Spleen (tissue), 11 donors: Measurements from ENCODE around the gene ADGRG1. TPM values are rescaled to one million over a fixed set of nuclear protein-coding genes. Genes with fewer than 3 reads are reported as not detected.
A peak's percentile ranks its signal among the peaks of the same experiment; 100 is the strongest.

Source experiments
- DNase-seq: peaks from one replicate; pipeline ENCODE4 v3.0.0-alpha.2; 2020
- H3K27ac ChIP-seq, 8 donors: fragments of 200-600 bp; sonication (generic) in 7 of 8; 1 replicate in 4 of 8; 2 replicates in 4 of 8; pipeline versions ENCODE4 v1.5.0 to v1.8.0; 2016 to 2021; ENCODE audit warnings: inconsistent platforms in 4 of 8, mild to moderate bottlenecking in 4 of 8, moderate library complexity in 1 of 8
- H3K27me3 ChIP-seq, 7 donors: fragments of 200-600 bp; sonication (generic) in 6 of 7; replicated peaks in 1 of 7; 1 replicate in 4 of 7; 2 replicates in 3 of 7; pipeline versions ENCODE4 v1.5.0 to v1.8.0; 2016 to 2021; ENCODE audit warnings: inconsistent platforms in 3 of 7, mild to moderate bottlenecking in 1 of 7
- H3K36me3 ChIP-seq, 6 donors: fragments of 200-600 bp; sonication (generic) in 5 of 6; 1 replicate in 4 of 6; 2 replicates in 2 of 6; pipeline versions ENCODE4 v1.5.0 to v1.8.0; 2016 to 2021; ENCODE audit warnings: inconsistent platforms in 2 of 6
- H3K4me1 ChIP-seq, 6 donors: fragments of 200-600 bp; sonication (generic) in 5 of 6; 1 replicate in 3 of 6; 2 replicates in 3 of 6; pipeline versions ENCODE4 v1.5.0 to v1.8.0; 2016 to 2021; ENCODE audit warnings: inconsistent platforms in 3 of 6
- H3K4me3 ChIP-seq, 8 donors: fragments of 200-600 bp; sonication (generic) in 7 of 8; 1 replicate in 4 of 8; 2 replicates in 4 of 8; pipeline versions ENCODE4 v1.5.0 to v1.8.0; 2016 to 2021; ENCODE audit warnings: inconsistent platforms in 4 of 8, mild to moderate bottlenecking in 4 of 8, moderate library complexity in 2 of 8
- H3K9me3 ChIP-seq, 8 donors: fragments of 200-600 bp; sonication (generic) in 7 of 8; 1 replicate in 4 of 8; 2 replicates in 4 of 8; pipeline versions ENCODE4 v1.5.0 to v1.8.0; 2016 to 2021; ENCODE audit warnings: inconsistent platforms in 4 of 8
- POLR2A ChIP-seq, 3 donors: fragments of 450-650 bp; IDR thresholded peaks; one replicate each; pipeline ENCODE4 v1.5.1; 2017; ENCODE audit warnings: antibody characterized with exemption in 3 of 3, mild to moderate bottlenecking in 1 of 3
- POLR2AphosphoS5 ChIP-seq, 3 donors: sonication (generic); formaldehyde crosslinking; IDR thresholded peaks; one replicate each; pipeline ENCODE4 v1.5.1; 2017; ENCODE audit warnings: antibody characterized with exemption in 3 of 3
- WGBS, 5 donors: extraction: QIAGEN DNeasy Blood & Tissue Kit in 3 of 5; methylation state at CpG; one replicate each; pipeline versions ENCODE4 v1.1.5 to v1.1.7; 2013 to 2018; 5-methylcytosine and 5-hydroxymethylcytosine counted together
- intact Hi-C: fragments of 100-400 bp; cut with DNase I; formaldehyde crosslinking; loops from one replicate; pipeline ENCODE4 v1.15.0; 2023; ENCODE audit warnings: low total_unique reads
- polyA plus RNA-seq, 3 donors: library from polyadenylated mRNA; stranded (reverse); fragments of 200-250 nt; gene quantifications; one replicate each; pipeline ENCODE4 v1.2.1, GENCODE V29; 2013
- total RNA-seq, 7 donors: library from RNA; depleted of rRNA in 3 of 7; stranded (reverse); fragments of >200 nt in 3 of 7; fragmentation: NEBNext Ultra II Directional in 4 of 7; extraction: Animal tissue kit (Norgen Biotek cat#: 25700) in 4 of 7; gene quantifications; one replicate each; pipeline versions ENCODE4 v1.1.0 to v1.2.1, GENCODE V29; 2016 to 2021
- TF ChIP-seq, protein P1 (sequence below), 11 experiments: fragments of 200-600 bp in 7 of 11; fragments of 450-650 bp in 4 of 11; sonication (generic) in 4 of 11; IDR thresholded peaks in 8 of 11; conservative IDR thresholded peaks in 3 of 11; 1 replicate in 7 of 11; 2 replicates in 4 of 11; pipeline versions ENCODE4 v1.4.0 to v1.8.0; 2016 to 2021; ENCODE audit warnings: antibody characterized with exemption in 11 of 11, inconsistent platforms in 4 of 11, mild to moderate bottlenecking in 1 of 11
- donor health status: healthy with polysubstance abuse.
- donor health status: DM: no; HTN: no; CAD: no; lungs with moderate emphysema.
- donor health status: DM: no; HTN: no; CAD: no.
- donor health status: Bipolar disorder and iron deficiency.
- donor health status: healthy.
- donor health status: DM: no; HTN: no; CAD: no.
- donor health status: DM: yes; HTN: yes; CAD: no.

The ADGRG1 gene
- total and polyA plus RNA-seq, 10 donors, result 1.0 to 23.7 (median 8.2) TPM

DNA sequence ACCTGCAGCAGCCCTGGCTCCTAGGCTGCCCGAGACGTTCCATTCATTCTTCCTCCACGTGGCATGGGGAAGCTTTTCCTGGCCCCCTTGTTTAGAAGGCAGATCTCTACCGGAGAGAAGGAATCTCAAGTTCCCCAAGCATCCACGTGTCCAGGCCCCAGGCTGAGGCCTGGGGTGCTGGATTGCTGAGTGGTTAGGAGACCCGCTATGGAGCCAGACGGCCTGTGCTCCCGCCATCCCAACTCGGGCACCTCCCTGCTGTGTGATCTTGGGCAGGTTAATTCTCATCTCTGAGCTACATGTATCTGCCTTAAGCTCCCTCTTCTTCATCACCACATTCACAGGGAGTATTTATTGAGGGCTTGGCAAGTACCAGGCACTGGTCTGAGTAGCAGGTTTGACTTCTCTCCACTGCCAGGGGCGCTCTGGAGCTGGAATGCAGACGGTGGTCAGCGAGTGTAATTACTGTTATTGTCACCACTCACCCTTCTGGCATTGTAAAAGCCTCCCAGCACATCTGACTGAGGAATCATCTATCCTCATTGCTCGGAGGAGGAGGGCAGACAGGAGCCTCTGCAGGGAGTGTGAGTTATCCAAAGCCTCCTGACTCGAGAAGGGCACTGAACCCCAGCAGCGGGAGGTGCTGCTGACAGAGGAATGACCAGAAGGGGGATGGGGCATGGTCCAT, 1.1 kb upstream of the ADGRG1 start:
- no peak overlapping the region for H3K4me3 ChIP-seq
- WGBS, 5 donors, result 75 to 87% (median 79%) methylated on average over 15 of the region's 15 CpGs
- peaks cover 0 to 18% (median 10%) of the 10 kb centered on the region in 6 donors for H3K4me1 ChIP-seq
- peaks cover 0 to 63% (median 26%) of the 10 kb centered on the region in 7 donors for H3K27me3 ChIP-seq
- H3K36me3 ChIP-seq, result no peaks in the 10 kb centered on the region
- H3K27ac ChIP-seq, result no peak overlapping the region
- H3K9me3 ChIP-seq, result no peaks in the 10 kb centered on the region
- intact Hi-C loops, result no loop called here
- TF ChIP-seq POLR2A (IDR thresholded peaks at IDR 0.05) (no peak), POLR2AphosphoS5 (IDR thresholded peaks at IDR 0.05) (no peak)
- TF ChIP-seq, protein P1, sequence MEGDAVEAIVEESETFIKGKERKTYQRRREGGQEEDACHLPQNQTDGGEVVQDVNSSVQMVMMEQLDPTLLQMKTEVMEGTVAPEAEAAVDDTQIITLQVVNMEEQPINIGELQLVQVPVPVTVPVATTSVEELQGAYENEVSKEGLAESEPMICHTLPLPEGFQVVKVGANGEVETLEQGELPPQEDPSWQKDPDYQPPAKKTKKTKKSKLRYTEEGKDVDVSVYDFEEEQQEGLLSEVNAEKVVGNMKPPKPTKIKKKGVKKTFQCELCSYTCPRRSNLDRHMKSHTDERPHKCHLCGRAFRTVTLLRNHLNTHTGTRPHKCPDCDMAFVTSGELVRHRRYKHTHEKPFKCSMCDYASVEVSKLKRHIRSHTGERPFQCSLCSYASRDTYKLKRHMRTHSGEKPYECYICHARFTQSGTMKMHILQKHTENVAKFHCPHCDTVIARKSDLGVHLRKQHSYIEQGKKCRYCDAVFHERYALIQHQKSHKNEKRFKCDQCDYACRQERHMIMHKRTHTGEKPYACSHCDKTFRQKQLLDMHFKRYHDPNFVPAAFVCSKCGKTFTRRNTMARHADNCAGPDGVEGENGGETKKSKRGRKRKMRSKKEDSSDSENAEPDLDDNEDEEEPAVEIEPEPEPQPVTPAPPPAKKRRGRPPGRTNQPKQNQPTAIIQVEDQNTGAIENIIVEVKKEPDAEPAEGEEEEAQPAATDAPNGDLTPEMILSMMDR (IDR thresholded peaks at IDR 0.05 in 8 of 11, conservative IDR thresholded peaks at IDR 0.05 in 3 of 11), result no peak
- DNase-seq, result no peak

DNA sequence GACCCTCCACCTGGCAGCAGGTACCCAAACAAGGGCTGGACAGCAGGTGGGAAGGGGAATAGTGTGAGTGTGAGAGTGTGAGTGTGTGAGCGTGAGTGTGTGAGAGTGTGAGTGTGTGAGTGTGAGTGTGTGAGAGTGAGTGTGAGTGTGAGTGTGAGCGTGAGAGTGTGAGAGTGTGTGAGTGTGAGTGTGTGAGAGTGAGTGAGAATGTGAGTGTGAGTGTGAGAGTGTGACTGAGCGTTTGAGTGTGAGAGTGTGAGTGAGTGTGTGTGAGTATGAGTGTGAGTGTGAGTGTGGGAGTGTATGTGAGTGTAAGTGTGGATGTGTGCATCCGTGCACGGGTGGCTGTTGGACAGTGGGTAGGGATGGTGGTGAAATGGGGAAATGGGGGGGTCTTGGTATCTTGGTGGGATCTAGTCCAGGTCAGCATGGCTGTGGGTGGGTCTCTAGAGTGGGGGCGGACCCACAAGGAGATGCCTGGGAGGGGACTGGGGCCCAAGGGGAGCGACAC, 408 bp downstream of the ADGRG1 start:
- TF ChIP-seq, protein P1 (IDR thresholded peaks at IDR 0.05 in 8 of 11, conservative IDR thresholded peaks at IDR 0.05 in 3 of 11), result no peak
- TF ChIP-seq POLR2AphosphoS5 (IDR thresholded peaks at IDR 0.05), result no peak
- no peak for TF ChIP-seq POLR2A (IDR thresholded peaks at IDR 0.05)
- H3K36me3 ChIP-seq, result no peaks in the 10 kb centered on the region
- WGBS, 5 donors, result 25 to 40% (median 34%) methylated on average over 6 to 7 of the region's 7 CpGs
- peaks cover 0 to 11% (median 9%) of the 10 kb centered on the region in 6 donors for H3K4me1 ChIP-seq
- peak overlapping the region in 2 of 8 donors; percentile 1 to 33 for H3K4me3 ChIP-seq
- peak overlapping the region in 2 of 8 donors; percentile 33 to 44 for H3K27ac ChIP-seq
- no peak for DNase-seq
- intact Hi-C loops, result no loop called here
- H3K9me3 ChIP-seq, result no peaks in the 10 kb centered on the region
- peaks cover 0 to 64% (median 26%) of the 10 kb centered on the region in 7 donors for H3K27me3 ChIP-seq

GRCh38 chr16:57629516-57630406, 1.3 kb downstream of the ADGRG1 start:
- 25 to 38% (median 35%) methylated on average over 15 to 22 of the region's 22 CpGs for WGBS, 5 donors

More at GRCh38 chr16:57629516-57630406, 1.3 kb downstream of the ADGRG1 start:
- no peak for TF ChIP-seq POLR2AphosphoS5 (IDR thresholded peaks at IDR 0.05)
- no peak for TF ChIP-seq POLR2A (IDR thresholded peaks at IDR 0.05)
- TF ChIP-seq, protein P1 (IDR thresholded peaks at IDR 0.05 in 8 of 11, conservative IDR thresholded peaks at IDR 0.05 in 3 of 11), result no peak
- Histone ChIP-seq H3K4me3 (peak overlapping the region in 2 of 8 donors; percentile 1 to 19), H3K27ac (peak overlapping the region in 1 of 8 donors; percentile 17), H3K4me1 (peaks cover 0 to 11% (median 9%) of the 10 kb centered on the region in 6 donors), H3K9me3 (no peaks in the 10 kb centered on the region), H3K27me3 (peaks cover 0 to 72% (median 26%) of the 10 kb centered on the region in 7 donors), H3K36me3 (no peaks in the 10 kb centered on the region)
- DNase-seq, result no peak
- intact Hi-C loops, result no loop called here
